Testis (tissue), 2 donors: ENCODE measurements around the gene GNAI2.

Experiments
- POLR2A ChIP-seq: fragments of 450-650 bp; IDR thresholded peaks from one replicate; pipeline ENCODE4 v1.6.1; 2017; ENCODE audit warnings: antibody characterized with exemption, mild to moderate bottlenecking, moderate library complexity
- TF ChIP-seq, protein P1 (sequence below), 3 experiments: fragments of 450-650 bp in 2 of 3; fragments of 200-600 bp in 1 of 3; sonication (generic) in 1 of 3; IDR thresholded peaks; one replicate each; pipeline ENCODE4 v1.5.1; 2016 to 2019; ENCODE audit warnings: antibody characterized with exemption in 3 of 3, mild to moderate bottlenecking in 2 of 3, moderate library complexity in 1 of 3

DNA sequence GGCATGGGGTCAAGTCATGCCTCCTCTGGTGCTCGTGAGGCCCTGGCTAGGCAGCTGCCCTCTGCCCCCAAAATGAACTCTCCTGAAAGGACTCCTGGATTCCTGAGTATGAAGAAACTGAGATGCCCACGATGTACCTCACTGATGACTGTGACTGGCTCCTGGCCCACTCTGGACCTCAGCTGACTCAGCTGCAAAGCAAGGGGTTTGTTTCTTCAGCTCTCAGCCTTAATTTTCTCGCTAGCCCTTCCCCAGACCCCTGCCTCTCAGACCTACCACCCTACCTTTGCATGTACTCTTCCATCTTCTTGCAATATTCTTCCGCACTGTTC is 5.2 kb upstream of the GNAI2 start:
- TF ChIP-seq, protein P1, sequence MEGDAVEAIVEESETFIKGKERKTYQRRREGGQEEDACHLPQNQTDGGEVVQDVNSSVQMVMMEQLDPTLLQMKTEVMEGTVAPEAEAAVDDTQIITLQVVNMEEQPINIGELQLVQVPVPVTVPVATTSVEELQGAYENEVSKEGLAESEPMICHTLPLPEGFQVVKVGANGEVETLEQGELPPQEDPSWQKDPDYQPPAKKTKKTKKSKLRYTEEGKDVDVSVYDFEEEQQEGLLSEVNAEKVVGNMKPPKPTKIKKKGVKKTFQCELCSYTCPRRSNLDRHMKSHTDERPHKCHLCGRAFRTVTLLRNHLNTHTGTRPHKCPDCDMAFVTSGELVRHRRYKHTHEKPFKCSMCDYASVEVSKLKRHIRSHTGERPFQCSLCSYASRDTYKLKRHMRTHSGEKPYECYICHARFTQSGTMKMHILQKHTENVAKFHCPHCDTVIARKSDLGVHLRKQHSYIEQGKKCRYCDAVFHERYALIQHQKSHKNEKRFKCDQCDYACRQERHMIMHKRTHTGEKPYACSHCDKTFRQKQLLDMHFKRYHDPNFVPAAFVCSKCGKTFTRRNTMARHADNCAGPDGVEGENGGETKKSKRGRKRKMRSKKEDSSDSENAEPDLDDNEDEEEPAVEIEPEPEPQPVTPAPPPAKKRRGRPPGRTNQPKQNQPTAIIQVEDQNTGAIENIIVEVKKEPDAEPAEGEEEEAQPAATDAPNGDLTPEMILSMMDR (IDR thresholded peaks at IDR 0.05): no peak
- no peak for TF ChIP-seq POLR2A
